Measurements from ENCODE around the gene ATG101.

GRCh38 chr12:52078276-52078675, 8.5 kb downstream of the ATG101 start:
- TF ChIP-seq ZNF70 (CRISPR knock-in tag; IDR thresholded peaks at IDR 0.05) = no peak
- no peak for TF ChIP-seq ZFP30 (CRISPR knock-in tag; IDR thresholded peaks at IDR 0.05)
- no peak for TF ChIP-seq ISL1 (CRISPR knock-in tag; IDR thresholded peaks at IDR 0.05)
- no peak for TF ChIP-seq ARNTL (CRISPR knock-in tag; IDR thresholded peaks at IDR 0.05; ENCODE audit: borderline replicate concordance, low read depth)
- TF ChIP-seq, protein P1, sequence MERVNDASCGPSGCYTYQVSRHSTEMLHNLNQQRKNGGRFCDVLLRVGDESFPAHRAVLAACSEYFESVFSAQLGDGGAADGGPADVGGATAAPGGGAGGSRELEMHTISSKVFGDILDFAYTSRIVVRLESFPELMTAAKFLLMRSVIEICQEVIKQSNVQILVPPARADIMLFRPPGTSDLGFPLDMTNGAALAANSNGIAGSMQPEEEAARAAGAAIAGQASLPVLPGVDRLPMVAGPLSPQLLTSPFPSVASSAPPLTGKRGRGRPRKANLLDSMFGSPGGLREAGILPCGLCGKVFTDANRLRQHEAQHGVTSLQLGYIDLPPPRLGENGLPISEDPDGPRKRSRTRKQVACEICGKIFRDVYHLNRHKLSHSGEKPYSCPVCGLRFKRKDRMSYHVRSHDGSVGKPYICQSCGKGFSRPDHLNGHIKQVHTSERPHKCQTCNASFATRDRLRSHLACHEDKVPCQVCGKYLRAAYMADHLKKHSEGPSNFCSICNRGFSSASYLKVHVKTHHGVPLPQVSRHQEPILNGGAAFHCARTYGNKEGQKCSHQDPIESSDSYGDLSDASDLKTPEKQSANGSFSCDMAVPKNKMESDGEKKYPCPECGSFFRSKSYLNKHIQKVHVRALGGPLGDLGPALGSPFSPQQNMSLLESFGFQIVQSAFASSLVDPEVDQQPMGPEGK (CRISPR knock-in tag; IDR thresholded peaks at IDR 0.05; ENCODE audit: borderline replicate concordance) = no peak
- no peak for TF ChIP-seq BACH2 (CRISPR knock-in tag; IDR thresholded peaks at IDR 0.05; ENCODE audit: borderline replicate concordance)
- no peak for TF ChIP-seq ZC3H10 (CRISPR knock-in tag; IDR thresholded peaks at IDR 0.05)
- TF ChIP-seq, protein P2, sequence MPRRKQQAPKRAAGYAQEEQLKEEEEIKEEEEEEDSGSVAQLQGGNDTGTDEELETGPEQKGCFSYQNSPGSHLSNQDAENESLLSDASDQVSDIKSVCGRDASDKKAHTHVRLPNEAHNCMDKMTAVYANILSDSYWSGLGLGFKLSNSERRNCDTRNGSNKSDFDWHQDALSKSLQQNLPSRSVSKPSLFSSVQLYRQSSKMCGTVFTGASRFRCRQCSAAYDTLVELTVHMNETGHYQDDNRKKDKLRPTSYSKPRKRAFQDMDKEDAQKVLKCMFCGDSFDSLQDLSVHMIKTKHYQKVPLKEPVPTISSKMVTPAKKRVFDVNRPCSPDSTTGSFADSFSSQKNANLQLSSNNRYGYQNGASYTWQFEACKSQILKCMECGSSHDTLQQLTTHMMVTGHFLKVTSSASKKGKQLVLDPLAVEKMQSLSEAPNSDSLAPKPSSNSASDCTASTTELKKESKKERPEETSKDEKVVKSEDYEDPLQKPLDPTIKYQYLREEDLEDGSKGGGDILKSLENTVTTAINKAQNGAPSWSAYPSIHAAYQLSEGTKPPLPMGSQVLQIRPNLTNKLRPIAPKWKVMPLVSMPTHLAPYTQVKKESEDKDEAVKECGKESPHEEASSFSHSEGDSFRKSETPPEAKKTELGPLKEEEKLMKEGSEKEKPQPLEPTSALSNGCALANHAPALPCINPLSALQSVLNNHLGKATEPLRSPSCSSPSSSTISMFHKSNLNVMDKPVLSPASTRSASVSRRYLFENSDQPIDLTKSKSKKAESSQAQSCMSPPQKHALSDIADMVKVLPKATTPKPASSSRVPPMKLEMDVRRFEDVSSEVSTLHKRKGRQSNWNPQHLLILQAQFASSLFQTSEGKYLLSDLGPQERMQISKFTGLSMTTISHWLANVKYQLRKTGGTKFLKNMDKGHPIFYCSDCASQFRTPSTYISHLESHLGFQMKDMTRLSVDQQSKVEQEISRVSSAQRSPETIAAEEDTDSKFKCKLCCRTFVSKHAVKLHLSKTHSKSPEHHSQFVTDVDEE (CRISPR knock-in tag; IDR thresholded peaks at IDR 0.05) = no peak
